Neural progenitor cell (in vitro differentiated cells): Measurements from ENCODE around the gene OR5B21.

Experiments
- CTCF ChIP-seq: fragments of 200-600 bp; sonication (generic); IDR thresholded peaks from 2 replicates; pipeline ENCODE4 v1.5.1; 2017; ENCODE audit warnings: antibody characterized with exemption, mild to moderate bottlenecking
- EZH2 ChIP-seq: fragments of 200-600 bp; sonication (generic); IDR thresholded peaks from 2 replicates; pipeline ENCODE4 v1.6.1; 2017; ENCODE audit warnings: antibody characterized with exemption, mild to moderate bottlenecking, moderate library complexity
- EZH2phosphoT487 ChIP-seq: fragments of 200-600 bp; sonication (generic); IDR thresholded peaks from 2 replicates; pipeline ENCODE4 v1.6.1; 2017; ENCODE audit warnings: antibody characterized with exemption

GRCh38 chr11:58508814-58509213, 909 bp upstream of the OR5B21 start:
- TF ChIP-seq CTCF: no peak
- no peak for TF ChIP-seq EZH2phosphoT487
- TF ChIP-seq EZH2: no peak
